Upper lobe of right lung (tissue), 1 donor: ENCODE results near the gene ZFP64. TPM values are rescaled to one million over a fixed set of nuclear protein-coding genes. Genes with fewer than 3 reads are reported as not detected.

Experiments
- ATAC-seq: fragments of 200-7000 bp; cut with Tn5 transposase; one replicate; pipeline ENCODE4 v1.9.1; 2020; ENCODE audit warnings: mild to moderate bottlenecking, moderate library complexity
- DNase-seq: peaks from one replicate; pipeline ENCODE4 v3.0.0-alpha.2; 2020
- H3K27ac ChIP-seq: fragments of 200-600 bp; one replicate; pipeline ENCODE4 v1.8.0; 2022
- H3K27me3 ChIP-seq: fragments of 200-600 bp; one replicate; pipeline ENCODE4 v1.8.0; 2022; ENCODE audit warnings: mild to moderate bottlenecking
- H3K36me3 ChIP-seq: fragments of 200-600 bp; one replicate; pipeline ENCODE4 v1.8.0; 2022
- H3K4me1 ChIP-seq: fragments of 200-600 bp; one replicate; pipeline ENCODE4 v1.8.0; 2022
- H3K4me3 ChIP-seq: fragments of 200-600 bp; one replicate; pipeline ENCODE4 v1.8.0; 2022; ENCODE audit warnings: mild to moderate bottlenecking
- H3K9me3 ChIP-seq: fragments of 200-600 bp; one replicate; pipeline ENCODE4 v1.8.0; 2022
- intact Hi-C: fragments of 100-400 bp; cut with DNase I; formaldehyde crosslinking; loops from one replicate; pipeline ENCODE4 v1.11.0; 2022
- long read RNA-seq: library from polyadenylated mRNA; unstranded; transcript quantifications from one replicate; pipeline ENCODE4 v2.0.0, GENCODE V29; 2021
- total RNA-seq: library from RNA; stranded (reverse); fragmentation: NEBNext Ultra II Directional; extraction: Animal tissue kit (Norgen Biotek cat#: 25700); gene quantifications from one replicate; pipeline ENCODE4 v1.2.1, GENCODE V29; 2021
- TF ChIP-seq, protein P1 (sequence below): fragments of 200-600 bp; IDR thresholded peaks from one replicate; pipeline ENCODE4 v1.8.0; 2022; ENCODE audit warnings: antibody characterized with exemption
- donor health status: DM: no; HTN: yes; CAD: no; lungs with severe emphysema.

ZFP64 gene
- total RNA-seq = 10.4 TPM
- long read RNA-seq, transcript ZFP64-201 (6 exons, 3,264 nt) = major isoform, 7 of 16 reads
- long read RNA-seq, partial matches to known transcripts = 4 of 16 reads
- long read RNA-seq, other reads (novel, unspliced or antisense) = 2 of 16 reads

DNA sequence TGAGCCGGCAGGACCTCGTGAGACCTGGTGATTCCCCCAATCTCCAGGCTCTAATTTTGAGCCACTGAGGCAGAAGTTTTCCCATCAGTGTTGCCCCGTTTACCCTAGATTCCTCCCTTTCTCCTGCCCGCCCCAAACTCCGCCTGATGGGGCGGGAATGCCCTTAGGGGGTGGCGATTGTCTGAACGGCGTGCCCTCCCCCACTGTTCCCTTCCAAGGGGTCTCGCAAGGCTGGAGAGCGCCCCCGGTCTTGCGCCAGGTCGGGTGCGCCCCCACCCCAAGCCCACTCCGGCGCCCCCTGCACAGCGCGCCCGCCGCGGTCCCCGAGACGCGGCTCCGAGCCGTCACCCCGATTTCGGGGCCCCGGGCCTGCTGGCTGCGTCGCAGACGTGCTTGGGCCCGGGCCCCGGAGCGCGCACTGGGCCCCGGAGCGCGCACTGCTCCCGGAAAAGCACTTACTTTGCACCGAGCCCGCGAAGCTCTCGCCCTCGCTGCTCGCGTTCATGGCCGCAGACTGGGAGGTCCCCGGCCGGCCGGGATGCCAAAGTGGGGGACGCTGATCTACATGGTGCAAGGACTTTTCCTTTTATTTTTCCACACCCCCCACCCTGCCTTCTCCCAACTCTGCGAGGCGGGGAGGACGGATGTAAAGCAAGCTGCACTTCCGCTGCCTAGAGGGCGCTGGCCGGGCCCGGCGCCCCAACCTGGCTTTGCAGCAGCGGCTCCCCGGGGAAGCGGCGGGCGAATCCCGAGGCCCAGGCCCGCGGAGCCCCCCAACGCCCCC is at the start of gene ZFP64:
ZFP64 (minus strand) TSS at position 648 of the 784 bp plus-strand sequence; CDS start at position 505, 143 bp downstream.
- H3K36me3 ChIP-seq = peaks cover 7% of the 10 kb centered on the region
- peaks cover 8% of the 10 kb centered on the region for H3K4me1 ChIP-seq
- peak; percentile 94 for ATAC-seq
- no peaks in the 10 kb centered on the region for H3K27me3 ChIP-seq
- peak; percentile 90 for DNase-seq
- peak within 1 kb of the TSS; percentile 93 for H3K27ac ChIP-seq
- H3K9me3 ChIP-seq = no peaks in the 10 kb centered on the region
- TF ChIP-seq, protein P1, sequence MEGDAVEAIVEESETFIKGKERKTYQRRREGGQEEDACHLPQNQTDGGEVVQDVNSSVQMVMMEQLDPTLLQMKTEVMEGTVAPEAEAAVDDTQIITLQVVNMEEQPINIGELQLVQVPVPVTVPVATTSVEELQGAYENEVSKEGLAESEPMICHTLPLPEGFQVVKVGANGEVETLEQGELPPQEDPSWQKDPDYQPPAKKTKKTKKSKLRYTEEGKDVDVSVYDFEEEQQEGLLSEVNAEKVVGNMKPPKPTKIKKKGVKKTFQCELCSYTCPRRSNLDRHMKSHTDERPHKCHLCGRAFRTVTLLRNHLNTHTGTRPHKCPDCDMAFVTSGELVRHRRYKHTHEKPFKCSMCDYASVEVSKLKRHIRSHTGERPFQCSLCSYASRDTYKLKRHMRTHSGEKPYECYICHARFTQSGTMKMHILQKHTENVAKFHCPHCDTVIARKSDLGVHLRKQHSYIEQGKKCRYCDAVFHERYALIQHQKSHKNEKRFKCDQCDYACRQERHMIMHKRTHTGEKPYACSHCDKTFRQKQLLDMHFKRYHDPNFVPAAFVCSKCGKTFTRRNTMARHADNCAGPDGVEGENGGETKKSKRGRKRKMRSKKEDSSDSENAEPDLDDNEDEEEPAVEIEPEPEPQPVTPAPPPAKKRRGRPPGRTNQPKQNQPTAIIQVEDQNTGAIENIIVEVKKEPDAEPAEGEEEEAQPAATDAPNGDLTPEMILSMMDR = peak; percentile 65
- intact Hi-C loops = no loop called here
- peak within 1 kb of the TSS; percentile 86 for H3K4me3 ChIP-seq

DNA sequence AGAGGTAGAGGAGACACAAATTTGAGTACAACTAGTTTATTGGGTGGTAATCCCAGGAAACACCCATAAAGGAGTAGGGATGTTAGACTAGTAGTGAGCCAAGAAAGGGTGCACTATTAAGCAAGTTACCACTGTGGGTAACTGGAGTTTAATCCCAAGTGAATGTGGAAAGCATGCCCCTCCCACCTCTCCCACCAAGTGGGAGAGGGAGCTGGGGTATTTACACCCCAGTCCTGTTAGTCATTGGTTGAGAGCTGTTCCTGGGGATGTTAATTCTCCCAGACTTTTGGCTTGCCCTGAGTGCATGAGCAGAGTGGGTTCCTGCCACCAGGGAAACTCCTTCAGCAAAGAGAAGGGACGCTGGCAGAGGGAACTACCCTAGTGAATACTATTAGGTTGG is 49.2 kb upstream of the ZFP64 start:
- H3K4me1 ChIP-seq = no peaks in the 10 kb centered on the region
- TF ChIP-seq, protein P1 = no peak
- H3K4me3 ChIP-seq = no peak overlapping the region
- no peaks in the 10 kb centered on the region for H3K36me3 ChIP-seq
- DNase-seq (no peak), ATAC-seq (no peak)
- H3K9me3 ChIP-seq = no peaks in the 10 kb centered on the region
- peaks cover 3% of the 10 kb centered on the region for H3K27me3 ChIP-seq
- no peak overlapping the region for H3K27ac ChIP-seq
- intact Hi-C loops = no loop called here

DNA sequence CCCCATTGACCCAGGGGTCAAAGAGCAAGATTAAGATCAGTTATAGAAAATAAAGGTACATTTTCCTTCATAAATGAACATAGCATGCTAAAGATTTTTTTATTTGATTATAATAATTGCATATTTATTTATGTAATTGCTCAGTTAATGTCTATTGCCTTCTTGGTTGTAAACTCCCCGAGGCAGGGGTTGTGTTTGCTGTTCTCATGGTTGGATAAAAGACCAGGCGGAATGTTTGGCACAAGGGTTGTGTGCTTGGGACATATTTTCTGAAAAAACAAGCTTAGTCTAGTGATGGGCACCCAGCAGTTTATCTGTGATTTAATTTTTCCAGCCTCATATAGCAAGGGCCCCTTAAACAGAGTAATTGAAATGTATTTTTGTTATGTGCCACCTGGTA is 47.5 kb upstream of the ZFP64 start:
- TF ChIP-seq, protein P1 = no peak
- Histone ChIP-seq H3K4me1 (no peaks in the 10 kb centered on the region), H3K27ac (no peak overlapping the region), H3K4me3 (no peak overlapping the region), H3K36me3 (no peaks in the 10 kb centered on the region), H3K27me3 (peaks cover 3% of the 10 kb centered on the region), H3K9me3 (no peaks in the 10 kb centered on the region)
- DNase-seq (no peak), ATAC-seq (no peak)
- intact Hi-C loops = no loop called here

DNA sequence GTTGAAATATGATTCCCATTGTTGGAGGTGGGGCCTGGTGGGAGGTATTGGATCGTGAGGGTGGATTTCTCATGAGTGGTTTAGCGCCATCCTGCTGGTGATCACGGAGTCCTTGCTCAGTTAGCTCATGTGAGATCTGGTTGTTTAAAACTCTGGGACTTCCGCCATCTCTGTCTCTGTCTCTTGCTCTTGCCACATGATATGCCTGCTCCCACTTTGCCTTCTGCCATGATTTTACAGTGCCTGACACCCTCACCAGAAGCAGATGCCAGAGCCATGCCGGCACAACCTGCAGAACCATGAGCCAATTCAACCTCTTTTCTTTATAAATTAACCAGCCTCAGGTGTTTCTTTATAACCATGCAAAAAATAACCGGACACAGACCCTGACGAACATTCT is 44.7 kb upstream of the ZFP64 start:
- Histone ChIP-seq H3K36me3 (no peaks in the 10 kb centered on the region), H3K9me3 (no peaks in the 10 kb centered on the region), H3K4me3 (no peak overlapping the region), H3K4me1 (no peaks in the 10 kb centered on the region), H3K27me3 (no peaks in the 10 kb centered on the region), H3K27ac (no peak overlapping the region)
- DNase-seq (no peak), ATAC-seq (no peak)
- TF ChIP-seq, protein P1 = no peak
- intact Hi-C loops = no loop called here

DNA sequence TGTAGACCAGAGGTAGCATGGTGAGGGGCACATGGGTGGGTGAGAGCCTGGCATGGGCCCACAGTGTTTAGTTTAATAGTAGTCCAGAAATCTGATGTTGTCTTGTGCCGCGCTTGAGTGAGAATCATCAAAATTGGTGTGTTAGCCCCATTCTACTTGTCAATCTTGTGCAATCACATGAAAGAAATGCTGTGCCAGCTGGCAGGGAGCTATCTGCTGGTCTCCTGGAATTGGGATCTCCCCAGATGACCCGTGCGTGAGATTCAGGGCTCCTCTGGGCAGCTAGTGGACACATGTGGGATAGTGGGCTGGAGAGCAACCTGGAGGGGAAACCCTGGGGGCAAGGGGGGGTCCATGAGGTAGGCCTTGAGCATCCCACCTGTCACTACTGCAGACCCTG is 43.5 kb upstream of the ZFP64 start:
- H3K27ac ChIP-seq = no peak overlapping the region
- TF ChIP-seq, protein P1 = no peak
- no peak for ATAC-seq
- H3K4me3 ChIP-seq = no peak overlapping the region
- intact Hi-C loops = no loop called here
- no peaks in the 10 kb centered on the region for H3K4me1 ChIP-seq
- H3K27me3 ChIP-seq = no peaks in the 10 kb centered on the region
- H3K9me3 ChIP-seq = no peaks in the 10 kb centered on the region
- no peak for DNase-seq
- no peaks in the 10 kb centered on the region for H3K36me3 ChIP-seq
